ENCODE measurements around the gene TWF2.

Gene TWF2

DNA sequence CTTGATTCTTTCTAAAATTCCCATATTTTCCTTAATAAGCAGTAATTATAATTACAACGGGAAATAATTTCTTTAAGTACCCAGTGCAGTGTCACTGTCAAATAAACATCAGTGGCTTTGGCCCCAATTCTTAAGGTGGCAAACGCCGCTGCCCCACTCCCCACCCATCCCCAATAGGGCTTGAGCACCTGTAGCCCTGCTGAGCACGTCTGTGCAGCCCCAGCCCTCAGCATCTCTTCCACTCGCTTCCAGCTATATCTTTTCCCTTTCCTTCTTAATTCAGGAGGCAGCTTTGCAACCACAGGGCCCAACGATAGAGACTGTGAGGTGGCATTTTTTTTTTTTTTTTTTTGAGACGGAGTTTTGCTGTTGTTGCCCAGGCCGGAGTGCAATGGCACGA is 15.7 kb upstream of the TWF2 start:
- no peak overlapping the region for H3K9ac ChIP-seq (ENCODE audit: low read length)
- no peaks in the 10 kb centered on the region for H3K9me3 ChIP-seq (ENCODE audit: control insufficient read depth, low read length)
- no peak overlapping the region for H3K4me3 ChIP-seq (ENCODE audit: low read length)
- no peaks in the 10 kb centered on the region for H3K27me3 ChIP-seq (ENCODE audit: control insufficient read depth, insufficient read depth, low read length)
- peaks cover 12% of the 10 kb centered on the region for H3K4me1 ChIP-seq (ENCODE audit: control insufficient read depth, insufficient read depth, low read length)
- peaks cover 17% of the 10 kb centered on the region for H3K36me3 ChIP-seq (ENCODE audit: control insufficient read depth, insufficient read depth, low read length)

DNA sequence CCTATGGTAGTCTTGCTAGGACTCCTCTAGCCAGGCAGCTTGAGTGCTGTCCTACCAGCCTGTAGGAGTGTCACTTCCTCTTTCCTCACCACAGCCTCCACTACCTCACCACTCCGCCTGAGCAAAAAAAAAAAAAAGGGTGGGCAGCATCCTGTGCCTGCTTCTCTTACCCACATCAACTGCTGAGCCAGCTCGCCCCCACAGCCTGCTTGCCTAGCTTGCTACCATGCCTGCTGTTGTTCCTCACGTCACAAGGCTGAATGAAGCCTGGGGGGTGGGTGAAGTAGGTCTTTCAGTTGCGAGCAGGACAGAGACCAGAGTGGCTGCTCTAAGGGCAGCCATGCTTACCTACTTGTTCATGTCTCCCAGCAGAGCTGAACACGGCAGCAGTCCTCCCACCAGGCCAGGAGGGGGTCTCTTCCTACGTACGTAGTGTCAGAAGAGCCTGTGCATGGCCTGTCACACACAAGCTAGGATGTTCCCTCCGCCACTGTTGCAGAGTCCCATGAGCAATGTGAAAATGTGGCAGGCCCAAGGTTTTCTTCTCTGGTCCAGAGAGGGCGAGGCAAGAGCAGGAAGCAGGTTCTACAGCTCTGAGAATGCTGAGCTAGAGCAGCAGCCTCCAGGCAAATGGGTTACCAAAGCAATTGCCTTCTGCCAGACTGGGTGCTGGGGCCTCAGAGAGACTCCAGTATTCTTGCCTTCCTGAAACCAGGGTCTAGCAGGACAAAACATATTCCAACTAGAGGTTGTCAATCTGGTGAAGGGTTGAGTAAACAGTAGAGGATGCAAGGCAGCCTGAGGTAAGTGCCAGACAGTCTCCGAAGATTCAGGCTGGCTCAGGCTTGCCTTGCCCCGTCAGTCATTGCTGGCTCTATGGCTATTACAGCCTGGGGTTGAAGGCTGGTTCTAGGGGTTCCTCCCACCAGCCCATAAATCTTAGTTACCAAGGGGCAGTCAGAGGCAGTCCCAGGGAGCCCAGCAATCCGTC is 14.7 kb upstream of the TWF2 start:
- H3K4me1 ChIP-seq (ENCODE audit: control insufficient read depth, insufficient read depth, low read length): peaks cover 19% of the 10 kb centered on the region
- no peak overlapping the region for H3K4me3 ChIP-seq (ENCODE audit: low read length)

DNA sequence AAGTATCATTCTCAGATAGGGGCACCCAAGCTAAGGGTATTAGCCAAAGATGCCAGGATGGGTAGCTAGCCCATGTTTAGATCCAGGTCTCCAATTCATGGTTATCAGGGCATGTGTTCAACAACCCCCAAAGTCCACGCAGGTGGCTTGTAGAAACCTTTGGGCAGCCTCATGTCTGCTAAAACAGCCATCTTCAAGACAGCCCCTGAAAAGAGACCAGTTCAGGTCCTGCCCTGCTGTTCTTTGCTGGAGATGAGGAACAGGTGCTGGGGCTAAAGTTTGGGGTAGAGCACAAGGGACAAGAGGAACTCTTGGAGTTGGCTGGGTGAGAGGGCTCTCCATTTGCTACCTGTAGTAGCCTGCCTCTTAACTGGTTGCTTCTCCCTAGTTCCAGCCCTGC is 11.2 kb upstream of the TWF2 start:
- no peak overlapping the region for H3K4me3 ChIP-seq (ENCODE audit: low read length)
- no peaks in the 10 kb centered on the region for H3K9me3 ChIP-seq (ENCODE audit: control insufficient read depth, low read length)
- H3K36me3 ChIP-seq (ENCODE audit: control insufficient read depth, insufficient read depth, low read length): no peaks in the 10 kb centered on the region
- no peak overlapping the region for H3K9ac ChIP-seq (ENCODE audit: low read length)
- H3K4me1 ChIP-seq (ENCODE audit: control insufficient read depth, insufficient read depth, low read length): peaks cover 22% of the 10 kb centered on the region
- H3K27me3 ChIP-seq (ENCODE audit: control insufficient read depth, insufficient read depth, low read length): no peaks in the 10 kb centered on the region

More for the DNA sequence above, 14.7 kb upstream of the TWF2 start:
- Histone ChIP-seq H3K9me3 (ENCODE audit: control insufficient read depth, low read length) (no peaks in the 10 kb centered on the region), H3K9ac (ENCODE audit: low read length) (no peak overlapping the region), H3K27me3 (ENCODE audit: control insufficient read depth, insufficient read depth, low read length) (no peaks in the 10 kb centered on the region), H3K36me3 (ENCODE audit: control insufficient read depth, insufficient read depth, low read length) (peaks cover 10% of the 10 kb centered on the region)

- no peak overlapping the region for H3K4me3 ChIP-seq (ENCODE audit: low read length)
- H3K4me1 ChIP-seq (ENCODE audit: control insufficient read depth, insufficient read depth, low read length): peaks cover 24% of the 10 kb centered on the region
- H3K9me3 ChIP-seq (ENCODE audit: control insufficient read depth, low read length): no peaks in the 10 kb centered on the region
- no peak overlapping the region for H3K9ac ChIP-seq (ENCODE audit: low read length)
- no peaks in the 10 kb centered on the region for H3K27me3 ChIP-seq (ENCODE audit: control insufficient read depth, insufficient read depth, low read length)
- H3K36me3 ChIP-seq (ENCODE audit: control insufficient read depth, insufficient read depth, low read length): no peaks in the 10 kb centered on the region
These were observed 10.7 kb upstream of the TWF2 start for GRCh38 chr3:52249683-52250082.

DNA sequence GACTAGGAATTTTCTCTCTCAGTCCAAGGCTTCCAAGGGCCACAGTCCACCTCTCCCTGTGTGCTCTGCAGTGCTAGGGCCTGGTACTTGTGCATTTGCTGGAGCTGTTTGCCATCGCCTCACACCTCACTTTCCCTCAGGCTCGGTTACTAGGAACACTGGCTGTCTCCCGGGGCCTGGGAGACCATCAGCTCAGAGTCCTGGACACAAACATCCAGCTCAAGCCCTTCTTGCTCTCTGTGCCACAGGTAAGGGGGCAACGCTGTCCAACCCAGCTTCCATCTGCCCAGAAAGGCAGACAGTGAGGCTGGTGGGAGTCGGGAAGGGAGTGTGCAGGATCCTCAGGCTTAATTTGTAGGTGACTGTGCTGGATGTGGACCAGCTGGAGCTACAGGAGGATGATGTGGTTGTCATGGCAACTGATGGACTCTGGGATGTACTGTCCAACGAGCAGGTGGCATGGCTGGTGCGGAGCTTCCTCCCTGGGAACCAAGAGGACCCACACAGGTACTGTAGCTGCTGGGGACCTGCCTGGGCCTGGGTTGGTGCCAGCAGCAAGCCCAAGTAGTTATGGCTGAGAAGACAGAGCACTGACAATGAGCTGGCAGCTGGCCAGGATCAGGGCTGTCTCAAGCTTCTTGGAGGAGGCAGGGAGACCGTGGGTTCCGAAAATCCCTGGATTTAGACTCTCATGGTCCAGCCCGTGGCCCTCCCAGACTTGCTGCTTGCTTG is 10.0 kb upstream of the TWF2 start:
- no peaks in the 10 kb centered on the region for H3K36me3 ChIP-seq (ENCODE audit: control insufficient read depth, insufficient read depth, low read length)
- peaks cover 24% of the 10 kb centered on the region for H3K4me1 ChIP-seq (ENCODE audit: control insufficient read depth, insufficient read depth, low read length)
- no peak overlapping the region for H3K9ac ChIP-seq (ENCODE audit: low read length)
- no peaks in the 10 kb centered on the region for H3K27me3 ChIP-seq (ENCODE audit: control insufficient read depth, insufficient read depth, low read length)
- no peak overlapping the region for H3K4me3 ChIP-seq (ENCODE audit: low read length)
- no peaks in the 10 kb centered on the region for H3K9me3 ChIP-seq (ENCODE audit: control insufficient read depth, low read length)

- Histone ChIP-seq H3K36me3 (ENCODE audit: control insufficient read depth, insufficient read depth, low read length) (no peaks in the 10 kb centered on the region), H3K4me1 (ENCODE audit: control insufficient read depth, insufficient read depth, low read length) (peaks cover 24% of the 10 kb centered on the region)
These were observed 9.2 kb upstream of the TWF2 start for GRCh38 chr3:52248165-52248541.

GRCh38 chr3:52247409-52248164 is 8.6 kb upstream of the TWF2 start:
- H3K9ac ChIP-seq (ENCODE audit: low read length): no peak overlapping the region
- H3K4me1 ChIP-seq (ENCODE audit: control insufficient read depth, insufficient read depth, low read length): peaks cover 24% of the 10 kb centered on the region
- H3K4me3 ChIP-seq (ENCODE audit: low read length): no peak overlapping the region
- no peaks in the 10 kb centered on the region for H3K9me3 ChIP-seq (ENCODE audit: control insufficient read depth, low read length)
- H3K36me3 ChIP-seq (ENCODE audit: control insufficient read depth, insufficient read depth, low read length): no peaks in the 10 kb centered on the region
- no peaks in the 10 kb centered on the region for H3K27me3 ChIP-seq (ENCODE audit: control insufficient read depth, insufficient read depth, low read length)

More at GRCh38 chr3:52248165-52248541, 9.2 kb upstream of the TWF2 start:
- H3K9me3 ChIP-seq (ENCODE audit: control insufficient read depth, low read length): no peaks in the 10 kb centered on the region
- H3K27me3 ChIP-seq (ENCODE audit: control insufficient read depth, insufficient read depth, low read length): no peaks in the 10 kb centered on the region
- no peak overlapping the region for H3K9ac ChIP-seq (ENCODE audit: low read length)
- H3K4me3 ChIP-seq (ENCODE audit: low read length): no peak overlapping the region

DNA sequence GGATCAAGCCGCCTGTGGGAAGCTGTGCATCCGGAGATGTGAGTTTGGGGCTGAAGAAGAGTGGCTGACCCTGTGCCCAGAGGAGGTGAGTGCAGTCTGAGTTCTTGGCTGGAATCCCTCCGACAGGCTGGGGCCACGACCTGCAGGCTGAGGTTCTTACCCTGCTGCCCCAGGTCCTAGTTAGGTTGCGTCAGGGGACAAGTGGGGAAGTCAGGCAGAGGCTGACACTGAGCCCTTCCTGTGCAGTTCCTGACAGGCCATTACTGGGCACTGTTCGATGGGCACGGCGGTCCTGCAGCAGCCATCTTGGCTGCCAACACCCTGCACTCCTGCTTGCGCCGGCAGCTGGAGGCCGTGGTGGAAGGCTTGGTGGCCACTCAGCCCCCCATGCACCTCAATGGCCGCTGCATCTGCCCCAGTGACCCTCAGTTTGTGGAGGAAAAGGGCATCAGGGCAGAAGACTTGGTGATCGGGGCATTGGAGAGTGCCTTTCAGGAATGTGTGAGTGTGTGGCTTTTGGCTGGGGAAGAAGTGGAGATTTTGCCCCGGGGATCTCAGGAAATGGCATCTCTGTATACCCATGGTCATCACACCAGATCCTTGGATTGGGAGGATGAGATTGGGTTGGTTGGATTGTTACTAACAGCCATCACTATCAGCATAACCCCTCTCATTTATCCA is 7.9 kb upstream of the TWF2 start:
- Histone ChIP-seq H3K9ac (ENCODE audit: low read length) (peak overlapping the region; percentile 67), H3K4me3 (ENCODE audit: low read length) (no peak overlapping the region), H3K4me1 (ENCODE audit: control insufficient read depth, insufficient read depth, low read length) (peaks cover 24% of the 10 kb centered on the region), H3K9me3 (ENCODE audit: control insufficient read depth, low read length) (no peaks in the 10 kb centered on the region), H3K36me3 (ENCODE audit: control insufficient read depth, insufficient read depth, low read length) (no peaks in the 10 kb centered on the region), H3K27me3 (ENCODE audit: control insufficient read depth, insufficient read depth, low read length) (no peaks in the 10 kb centered on the region)

DNA sequence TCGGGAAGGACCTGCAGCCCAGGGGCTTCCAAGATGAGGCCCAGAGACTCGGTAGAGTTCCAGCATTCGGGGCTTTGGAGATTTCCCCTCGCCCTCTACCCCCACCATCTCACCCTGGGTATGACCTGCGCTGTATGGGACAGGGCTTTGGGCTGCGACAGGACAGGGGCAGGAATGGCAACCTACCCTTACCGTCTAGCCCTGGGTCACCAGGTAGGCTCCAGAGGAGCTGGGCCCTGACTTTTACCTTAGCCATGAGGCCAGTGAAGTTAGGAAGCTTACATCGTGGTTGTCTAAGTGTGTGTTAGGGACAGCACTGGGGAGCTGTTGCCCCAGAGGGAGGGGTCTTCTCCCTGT is 7.3 kb upstream of the TWF2 start:
- H3K9me3 ChIP-seq (ENCODE audit: control insufficient read depth, low read length): no peaks in the 10 kb centered on the region
- no peaks in the 10 kb centered on the region for H3K27me3 ChIP-seq (ENCODE audit: control insufficient read depth, insufficient read depth, low read length)
- H3K4me1 ChIP-seq (ENCODE audit: control insufficient read depth, insufficient read depth, low read length): peaks cover 24% of the 10 kb centered on the region
- H3K9ac ChIP-seq (ENCODE audit: low read length): peak overlapping the region; percentile 67
- peak overlapping the region; percentile 33 for H3K4me3 ChIP-seq (ENCODE audit: low read length)
- H3K36me3 ChIP-seq (ENCODE audit: control insufficient read depth, insufficient read depth, low read length): no peaks in the 10 kb centered on the region

- H3K9ac ChIP-seq (ENCODE audit: low read length): peak within 1 kb of the TSS; percentile 74
- peaks cover 25% of the 10 kb centered on the region for H3K4me1 ChIP-seq (ENCODE audit: control insufficient read depth, insufficient read depth, low read length)
- H3K36me3 ChIP-seq (ENCODE audit: control insufficient read depth, insufficient read depth, low read length): no peaks in the 10 kb centered on the region
- H3K27me3 ChIP-seq (ENCODE audit: control insufficient read depth, insufficient read depth, low read length): no peaks in the 10 kb centered on the region
- H3K4me3 ChIP-seq (ENCODE audit: low read length): peak within 1 kb of the TSS; percentile 42
- no peaks in the 10 kb centered on the region for H3K9me3 ChIP-seq (ENCODE audit: control insufficient read depth, low read length)
These were observed 6.6 kb upstream of the TWF2 start, which contains the start of gene PPM1M for GRCh38 chr3:52245322-52246263. Gene PPM1M, plus strand, starts transcription at chr3:52245759. Its CDS starts 66 bp downstream, at chr3:52245825.
